ENCODE results near the gene SLC2A13.
A peak's percentile ranks its signal among the peaks of the same experiment; 100 is the strongest.

The SLC2A13 gene

DNA sequence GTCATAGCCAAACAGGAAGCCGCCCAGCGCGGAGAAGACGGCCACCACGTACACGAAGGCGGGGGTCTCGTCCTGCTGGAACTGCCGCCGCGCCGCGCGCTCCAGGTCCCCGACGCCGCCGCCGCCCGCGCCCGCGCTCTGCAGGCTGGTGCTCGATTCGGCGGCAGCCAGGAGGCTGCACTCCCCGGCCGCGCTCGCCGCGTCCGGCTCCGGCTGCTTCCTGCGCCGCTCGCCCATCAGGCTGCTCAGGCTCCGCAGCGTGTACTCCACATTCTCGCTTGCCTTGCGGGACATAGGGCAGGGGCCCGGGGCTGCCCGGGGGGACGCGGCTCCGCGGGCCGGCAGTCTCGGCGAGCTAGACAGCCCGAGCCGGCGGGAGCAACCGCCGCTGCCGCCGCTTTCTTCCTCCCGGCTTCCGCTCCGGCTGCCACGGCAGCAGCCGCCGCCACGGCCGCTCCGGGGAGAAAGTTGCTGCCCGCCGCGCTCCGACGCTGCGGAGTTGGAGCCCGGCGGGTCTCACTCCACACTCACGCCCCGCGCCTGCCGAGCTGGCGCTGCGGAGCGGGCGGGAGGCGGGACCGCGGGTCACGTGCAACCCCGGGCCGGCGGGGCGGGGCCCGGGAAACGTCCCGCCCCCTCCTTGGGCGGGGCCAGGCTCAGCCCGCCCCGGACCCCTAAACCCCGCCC, at the start of gene SLC2A13:
TSS of gene SLC2A13 (minus strand) at position 567 of the 687 bp plus-strand sequence. CDS start at position 294, 273 bp downstream.
- DNase-seq = no peak

DNA sequence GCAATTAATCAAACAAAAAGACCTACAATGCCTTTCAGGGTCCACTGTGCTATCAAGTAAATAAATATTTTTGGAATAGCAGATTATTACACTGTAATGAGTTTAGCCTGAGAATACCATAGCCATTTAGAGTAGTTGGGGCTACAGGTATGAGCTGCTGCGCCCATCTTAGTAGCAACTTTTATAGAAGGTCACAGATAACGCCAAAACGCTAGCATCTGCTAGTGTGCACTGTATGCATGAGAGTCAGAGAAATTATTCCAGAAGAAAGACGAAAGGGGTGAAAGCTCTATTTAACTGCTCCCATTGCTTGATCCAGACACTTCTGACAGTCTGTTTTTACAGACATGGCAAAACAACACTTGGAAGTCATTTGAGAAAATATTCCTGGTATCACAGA, 48.5 kb upstream of the SLC2A13 start:
- no peak for DNase-seq

DNA sequence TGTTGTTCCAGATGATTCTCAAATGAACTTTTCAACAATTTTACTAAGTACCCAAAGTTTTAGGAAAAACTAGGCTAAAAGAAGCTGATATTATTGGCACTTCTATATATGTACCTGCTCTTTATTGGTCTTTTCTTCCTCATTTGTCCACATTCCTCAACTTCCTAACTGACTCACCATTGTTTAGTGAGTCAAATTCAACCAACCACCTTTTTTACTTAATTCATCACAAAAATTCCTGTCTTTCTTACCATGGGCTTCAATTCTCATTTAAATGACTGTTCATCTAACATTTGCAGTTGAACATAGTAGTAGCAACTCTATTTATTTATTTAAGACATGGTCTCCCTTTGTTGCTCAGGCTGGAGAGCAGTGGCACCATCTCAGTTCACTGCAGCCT, 47.6 kb upstream of the SLC2A13 start:
- DNase-seq = no peak

DNA sequence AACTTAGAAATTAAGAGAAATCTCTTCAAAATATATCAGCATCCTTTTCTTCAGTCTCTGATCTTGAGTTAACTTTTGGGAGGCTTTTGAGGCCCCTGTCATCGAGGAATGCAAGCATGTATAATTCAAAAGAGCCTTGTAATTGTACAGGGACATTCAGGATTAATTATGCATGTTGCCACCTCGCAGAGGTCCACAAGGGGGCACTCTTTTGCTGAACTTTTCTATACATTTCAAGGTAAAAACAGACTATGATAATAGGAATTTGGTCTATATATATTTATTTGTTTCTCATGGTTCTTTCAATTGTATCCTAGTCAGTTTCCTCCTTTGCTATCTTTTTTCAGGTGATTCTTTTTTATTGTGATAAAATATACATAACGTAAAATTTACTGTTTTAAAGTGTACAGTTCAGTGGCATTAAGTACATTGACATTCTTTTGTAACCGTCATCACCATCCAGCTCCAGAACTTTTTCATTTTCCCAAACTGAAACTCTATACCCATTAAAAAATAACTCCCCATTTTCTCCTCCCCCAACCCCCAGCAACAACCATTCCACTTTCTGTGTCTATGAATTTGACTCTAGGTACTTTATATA, 47.0 kb upstream of the SLC2A13 start:
- DNase-seq = no peak

DNA sequence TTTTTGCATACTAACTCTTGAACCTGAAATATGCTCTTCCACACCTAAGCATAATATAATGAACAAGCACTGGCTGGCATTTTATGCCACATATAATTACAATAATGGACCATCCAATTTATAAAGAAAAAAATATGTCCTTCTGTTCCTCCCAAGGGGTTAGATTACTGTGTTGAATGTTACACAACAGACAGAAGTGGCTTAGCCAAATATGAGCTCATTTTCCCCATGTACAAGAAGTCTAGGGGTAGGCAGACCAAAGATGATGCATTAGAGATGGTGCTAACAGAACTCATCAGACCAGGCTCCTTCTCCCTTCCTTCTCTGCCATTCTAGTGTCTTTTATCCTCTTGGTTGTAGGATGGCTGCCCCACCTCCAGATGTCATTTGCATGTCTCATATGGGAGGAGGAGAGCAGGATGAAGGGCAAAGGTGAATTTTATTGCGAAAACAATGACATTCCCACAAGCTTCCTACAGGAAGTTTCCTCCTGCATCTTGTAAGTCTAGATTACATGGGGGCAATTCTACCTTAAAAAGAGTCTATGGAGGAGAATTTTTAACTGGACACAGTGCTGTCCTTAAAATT, 43.9 kb upstream of the SLC2A13 start:
- DNase-seq = no peak

DNA sequence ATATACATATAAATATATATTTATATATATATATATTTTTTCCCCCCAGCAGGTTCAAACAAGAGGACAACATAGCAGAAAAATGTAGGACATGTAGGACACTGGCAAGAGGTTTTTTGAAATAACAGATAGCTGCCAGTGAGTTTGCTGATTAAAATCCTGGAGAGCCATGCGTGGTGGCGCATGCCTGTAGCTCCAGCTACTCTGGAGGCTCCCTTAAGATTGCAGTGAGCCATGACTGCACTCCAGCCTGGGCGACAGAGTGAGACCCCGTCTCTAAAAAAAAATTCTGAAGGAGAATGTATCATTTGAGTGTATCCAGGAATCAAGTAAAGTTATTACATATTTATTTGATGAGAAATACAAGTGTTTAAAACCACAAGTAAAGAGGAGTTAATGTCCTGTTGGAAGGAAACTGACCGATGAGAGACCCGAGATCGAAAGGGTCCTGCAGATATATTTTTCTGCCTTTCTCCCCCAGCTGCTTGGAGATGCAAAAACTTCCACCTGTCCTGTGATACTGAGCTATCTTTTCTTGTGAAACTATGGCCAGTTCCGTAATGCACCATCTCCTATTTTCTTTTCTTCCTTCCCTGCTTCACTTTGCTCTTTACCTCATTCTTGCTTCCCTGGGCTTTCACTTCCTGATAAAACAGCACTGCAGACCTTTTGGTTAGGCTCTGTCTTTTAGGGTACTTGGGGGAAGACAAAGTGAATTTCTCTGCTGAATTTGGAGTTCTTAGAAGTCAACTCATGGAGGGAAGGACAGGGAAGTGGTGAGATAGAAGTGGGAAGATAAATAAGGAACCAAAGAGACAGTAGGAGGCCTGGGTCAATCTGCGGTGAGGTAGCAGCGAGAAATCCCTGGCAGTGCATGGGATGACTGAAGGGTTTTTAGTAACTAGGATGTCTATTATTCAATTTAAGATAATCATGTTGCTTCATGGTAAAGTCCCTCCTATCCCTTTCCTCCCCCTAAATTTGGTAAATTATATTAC, 41.2 kb upstream of the SLC2A13 start:
- DNase-seq = no peak

DNA sequence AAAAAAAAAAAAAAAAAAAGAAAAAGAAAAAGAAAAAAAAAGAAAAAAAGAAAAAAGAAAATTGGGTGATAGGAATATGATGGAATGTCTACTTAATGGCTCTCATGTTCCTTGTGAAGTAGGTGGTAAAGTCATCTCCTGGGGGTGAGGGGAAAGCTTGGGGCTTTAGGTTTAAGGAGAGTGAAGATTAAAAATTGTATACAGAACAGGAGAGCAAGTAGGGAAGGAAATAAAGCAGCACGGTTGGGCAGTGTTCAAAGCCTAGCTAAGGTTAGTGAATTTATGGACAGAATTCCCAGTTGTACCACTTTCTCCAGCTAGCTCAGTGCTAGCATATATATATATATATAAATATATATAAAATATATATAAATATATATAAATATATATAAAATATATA, 40.0 kb upstream of the SLC2A13 start:
- DNase-seq = no peak

DNA sequence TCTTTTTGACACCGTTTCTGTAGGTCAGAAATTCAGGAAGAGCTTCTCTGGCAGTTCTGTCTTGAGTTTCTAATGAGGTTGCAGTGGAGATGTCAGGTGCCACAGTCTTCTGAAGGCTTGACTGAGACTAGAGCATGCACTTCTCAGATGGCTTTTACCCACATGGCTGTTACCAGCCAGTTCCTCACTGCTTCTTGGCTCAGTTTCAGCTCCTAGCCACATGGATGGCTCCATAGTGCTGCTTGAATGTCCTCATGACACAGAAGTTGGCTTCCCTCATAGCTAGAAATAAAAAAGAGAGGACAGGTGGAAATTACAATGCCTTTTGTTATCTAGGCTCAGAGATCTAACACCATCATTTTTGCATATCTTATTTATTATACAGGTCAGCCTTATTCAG, 38.1 kb upstream of the SLC2A13 start:
- DNase-seq = no peak

DNA sequence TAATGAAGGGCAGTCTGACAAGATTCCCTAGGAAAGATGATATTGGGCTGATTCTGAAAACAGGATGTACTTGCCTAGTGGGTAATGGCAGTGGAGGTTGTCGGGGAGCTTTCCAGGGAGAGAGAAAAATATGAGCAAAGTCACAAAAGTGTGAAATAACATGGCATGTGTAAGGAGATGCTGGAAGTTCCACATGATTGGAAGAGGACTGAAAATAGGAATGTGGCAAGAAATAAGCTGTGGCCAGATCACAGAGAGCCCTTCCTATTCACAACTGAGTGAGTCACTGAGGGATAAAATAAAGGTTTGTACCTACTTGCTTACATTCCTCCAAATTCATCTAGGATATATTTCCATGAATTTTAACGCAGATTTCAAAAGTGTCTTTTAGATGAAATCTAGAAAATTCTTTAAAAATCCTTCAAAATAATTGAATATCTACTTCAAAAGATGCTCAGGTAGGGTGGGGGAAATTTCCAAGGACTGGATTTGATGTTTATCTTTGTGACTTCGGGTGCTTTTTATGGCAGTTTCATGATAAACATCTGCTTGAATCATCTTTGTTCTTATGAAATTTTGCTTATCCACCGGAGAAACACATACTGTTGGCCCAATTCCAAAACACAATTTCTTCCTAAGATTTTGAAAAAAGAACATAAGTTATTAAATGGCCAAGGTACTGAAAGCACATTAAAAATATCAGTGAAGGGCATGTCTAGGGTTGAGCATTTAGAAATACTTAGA, 36.3 kb upstream of the SLC2A13 start:
- no peak for DNase-seq

DNA sequence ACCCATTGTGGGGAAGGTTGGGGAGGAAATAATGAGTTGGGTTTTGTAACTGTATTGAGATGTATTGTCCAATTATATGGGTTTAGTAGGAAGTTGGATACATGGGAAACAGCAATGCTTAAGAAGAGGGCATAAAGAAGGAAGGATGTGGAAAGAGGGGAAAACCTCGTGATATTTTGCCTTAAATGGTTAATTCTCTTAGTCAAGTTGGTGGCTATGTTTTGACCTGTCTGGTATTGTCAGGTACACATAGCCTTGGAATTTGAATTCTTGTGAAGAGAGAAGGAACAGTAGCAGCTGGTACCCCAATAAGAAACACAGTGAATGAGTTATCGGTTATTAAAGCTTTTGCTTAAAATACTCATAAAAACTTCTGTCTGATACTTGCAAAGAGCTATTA, 32.6 kb upstream of the SLC2A13 start:
- DNase-seq = no peak

DNA sequence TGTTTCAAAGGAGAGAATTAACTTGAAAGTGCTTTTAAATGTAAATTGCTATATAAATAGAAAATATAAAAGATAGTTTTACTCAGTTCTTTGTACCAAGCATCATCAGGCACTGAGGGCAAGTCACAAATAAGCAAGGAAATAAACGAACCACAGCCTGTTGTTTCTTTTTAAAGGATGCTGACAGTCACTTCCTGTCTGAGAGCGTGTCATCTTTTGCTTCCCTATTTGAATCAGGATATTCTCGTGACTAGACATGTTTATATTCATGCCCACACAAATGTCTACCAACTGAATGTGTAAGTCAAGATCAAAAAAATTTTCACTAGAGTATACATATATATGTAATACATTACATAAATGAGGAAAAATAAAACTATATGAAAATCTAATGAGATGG, 31.4 kb upstream of the SLC2A13 start:
- DNase-seq = no peak

DNA sequence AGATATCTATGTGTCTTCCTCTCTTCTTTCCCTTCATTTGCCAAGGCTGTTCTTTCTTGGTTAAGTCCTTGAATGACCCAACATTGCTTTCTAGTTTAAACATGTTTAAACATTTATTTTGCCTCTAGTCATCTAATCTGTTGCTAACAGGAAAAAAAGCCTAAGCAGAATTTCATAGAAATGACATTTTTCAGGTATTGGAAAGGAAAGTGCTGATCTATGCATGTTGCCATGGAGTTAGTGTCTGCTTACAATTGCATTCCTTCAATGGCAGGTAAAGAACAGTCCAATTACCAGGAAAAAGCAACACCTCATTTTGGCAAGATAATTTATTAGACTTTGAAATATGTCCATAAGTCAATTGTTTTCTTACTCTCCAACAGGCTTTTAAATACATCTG, 21.5 kb upstream of the SLC2A13 start:
- no peak for DNase-seq

DNA sequence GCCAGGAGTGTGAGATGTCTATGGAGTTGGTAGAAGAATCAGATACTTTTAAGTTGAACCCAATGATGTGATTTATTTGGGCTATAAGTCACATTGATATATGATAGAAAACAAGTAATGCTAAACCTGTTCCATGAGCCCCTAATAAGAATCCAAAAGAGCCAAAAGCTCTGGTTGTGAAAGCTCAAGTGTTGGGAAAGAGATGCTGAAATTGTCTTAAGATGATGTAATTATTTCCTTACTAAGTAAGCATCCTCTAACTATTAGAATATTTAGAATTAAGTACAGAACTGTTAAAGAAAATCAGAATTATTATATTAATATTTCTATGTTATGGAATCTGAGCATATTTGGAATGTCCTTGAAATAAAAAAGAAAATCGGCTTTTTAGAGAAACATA, 17.6 kb upstream of the SLC2A13 start:
- DNase-seq = no peak

DNA sequence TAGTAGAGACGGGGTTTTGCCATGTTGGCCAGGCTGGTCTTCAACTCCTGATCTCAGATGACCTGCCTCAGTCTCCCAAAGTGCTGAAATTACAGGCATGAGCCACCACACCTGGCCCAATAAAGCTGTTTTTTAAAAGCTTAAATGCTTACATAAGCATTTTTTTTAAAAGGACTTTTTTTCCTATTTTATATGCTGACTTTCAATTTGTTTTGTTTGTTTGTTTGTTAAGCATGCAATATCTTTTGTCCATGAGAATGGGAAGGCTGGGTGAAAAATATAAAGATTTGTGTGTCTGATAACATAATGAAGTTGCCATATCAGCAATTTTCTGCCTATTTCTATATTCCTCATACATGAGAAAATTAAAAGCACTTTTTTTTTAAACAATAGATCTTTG, 17.0 kb upstream of the SLC2A13 start:
- DNase-seq = no peak

DNA sequence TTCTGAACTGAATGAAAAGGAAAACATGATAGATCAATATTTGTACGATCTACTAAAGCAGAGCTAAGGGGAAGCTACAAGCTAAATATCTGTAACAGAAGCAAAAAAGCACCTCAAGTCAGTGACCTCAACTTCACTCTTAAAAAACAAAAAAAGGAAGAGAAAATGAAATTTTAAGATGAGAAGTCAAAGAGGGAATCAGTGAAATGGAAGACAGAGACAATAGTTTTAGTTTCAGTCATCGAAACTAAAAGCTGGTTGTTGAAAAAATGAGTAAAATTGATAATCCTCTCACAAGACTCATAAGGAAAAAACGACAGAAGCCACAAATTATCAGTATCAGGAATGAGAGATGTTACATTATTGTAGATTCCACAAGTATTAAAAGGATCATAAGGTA, 11.9 kb upstream of the SLC2A13 start:
- DNase-seq = no peak

DNA sequence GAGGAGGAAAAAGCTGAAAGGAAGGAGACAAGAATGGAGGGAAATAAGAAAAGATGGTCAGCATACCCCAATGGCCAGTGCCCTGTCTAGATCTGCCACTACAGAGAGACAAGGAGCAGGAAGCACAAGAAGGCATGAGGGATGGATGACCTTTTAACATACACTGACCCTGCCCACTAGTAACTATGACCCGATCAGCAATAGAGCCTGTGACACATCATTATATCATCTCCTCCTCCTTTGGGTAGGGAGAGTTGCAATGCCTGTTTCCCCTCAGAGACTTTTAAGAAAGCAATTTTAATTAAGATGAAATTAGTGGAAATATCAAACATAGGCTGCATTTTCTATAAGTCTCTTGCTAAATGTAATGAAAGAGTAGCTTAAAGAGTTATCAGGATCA, 4.7 kb upstream of the SLC2A13 start:
- no peak for DNase-seq

DNA sequence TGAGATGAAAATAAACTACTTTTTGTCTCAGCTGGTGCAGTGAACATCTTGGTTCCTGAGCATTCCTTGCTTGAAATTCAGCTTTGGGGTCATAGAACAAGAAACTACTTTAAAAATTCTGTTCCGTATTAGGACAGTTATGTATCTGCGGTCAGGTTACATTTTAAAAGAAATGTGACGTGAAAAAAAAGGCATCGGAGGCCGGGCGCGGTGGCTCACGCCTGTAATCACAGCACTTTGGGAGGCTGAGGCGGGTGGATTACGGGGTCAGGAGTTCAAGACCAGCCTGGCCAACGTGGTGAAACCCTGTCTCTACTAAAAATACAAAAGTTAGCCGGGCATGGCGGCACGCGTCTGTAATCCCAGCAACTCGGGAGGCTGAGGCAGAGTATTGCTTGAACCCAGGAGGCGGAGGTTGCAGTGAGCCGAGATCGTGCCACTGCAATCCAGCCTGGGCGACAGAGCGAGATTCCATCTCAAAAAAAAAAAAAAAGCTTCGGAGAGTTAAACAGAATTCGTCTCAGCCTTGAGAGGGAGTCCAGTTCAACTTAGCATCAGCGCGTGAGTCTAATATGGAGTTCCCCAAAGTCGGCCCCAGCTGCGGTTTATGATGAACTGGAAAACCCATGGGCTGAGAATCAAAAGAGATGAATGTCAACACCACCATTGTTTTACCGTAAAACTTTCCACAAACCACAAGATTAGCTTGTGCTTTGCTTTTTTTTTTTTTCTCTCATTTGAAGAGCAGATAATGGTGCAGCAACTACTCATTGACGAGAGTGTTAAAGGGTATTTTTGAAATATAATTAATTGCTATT, 2.1 kb upstream of the SLC2A13 start:
- DNase-seq = no peak

DNA sequence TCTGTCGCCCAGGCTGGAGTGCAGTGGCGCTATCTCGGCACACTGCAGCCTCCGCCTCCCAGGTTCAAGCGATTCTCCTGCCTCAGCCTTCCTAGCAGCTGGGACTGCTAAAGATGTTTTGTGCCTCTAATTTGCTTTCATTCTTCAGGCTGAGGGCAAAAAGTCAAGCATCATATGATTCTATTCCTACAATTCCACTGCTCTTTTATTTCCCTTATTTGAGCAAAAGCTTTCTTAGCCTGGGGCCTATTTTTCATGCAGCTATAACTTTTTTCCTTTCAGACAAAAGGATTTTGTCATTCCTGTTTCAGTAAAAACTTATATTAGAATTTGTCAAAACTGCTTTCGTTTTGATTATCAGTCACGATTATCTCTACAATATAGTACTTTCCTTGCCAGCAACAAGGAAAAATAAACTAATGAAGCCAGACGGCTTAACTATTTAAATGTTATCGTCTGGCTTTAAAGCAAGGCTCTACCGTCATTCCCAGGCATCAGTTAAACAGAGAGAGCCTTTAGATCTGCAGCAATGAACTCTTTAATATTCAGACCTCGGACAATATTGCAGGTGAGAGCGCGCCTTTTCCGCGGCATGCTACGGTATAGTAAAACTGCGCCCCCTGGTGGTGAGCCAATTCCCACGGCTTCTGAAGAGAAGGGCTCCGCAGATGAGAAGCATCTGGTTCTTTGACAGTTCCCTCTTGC, 1.4 kb upstream of the SLC2A13 start:
- DNase-seq = peak; percentile 72

DNA sequence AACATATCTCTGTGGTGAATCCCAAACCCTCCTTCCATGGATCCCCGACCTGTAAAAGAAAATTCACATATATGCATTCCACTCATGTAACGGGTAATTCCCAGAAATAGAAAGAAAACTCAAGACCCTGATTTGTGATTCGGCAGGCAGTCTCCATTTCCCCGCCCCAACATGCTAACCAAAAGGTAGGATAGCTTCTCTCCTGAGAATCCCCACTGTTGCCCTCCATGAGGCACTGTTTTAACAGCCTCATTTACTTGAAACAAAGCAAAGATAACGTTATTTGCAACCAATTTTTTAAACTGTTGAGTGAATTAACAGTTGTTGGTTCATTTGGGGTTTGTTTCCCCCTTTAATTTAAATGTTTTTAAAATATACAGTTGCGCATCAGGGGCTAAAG, 774 bp upstream of the SLC2A13 start:
- DNase-seq = no peak

DNA sequence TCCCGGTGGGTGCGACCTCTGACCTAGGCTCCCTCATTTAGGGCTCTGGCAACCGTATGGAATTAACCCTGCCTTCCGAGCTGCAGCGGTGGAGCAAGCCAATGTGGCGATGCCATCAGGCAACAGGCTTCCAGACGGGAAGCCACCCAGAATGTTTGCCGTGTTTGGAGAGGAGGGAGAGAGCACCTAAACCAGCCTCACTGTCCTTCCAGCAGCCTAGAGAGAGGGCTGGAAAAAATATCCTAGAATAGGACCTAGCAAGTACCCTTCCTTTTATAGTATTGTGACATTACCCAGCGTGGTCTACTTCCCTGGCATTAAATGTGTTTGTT, 287 bp upstream of the SLC2A13 start:
- no peak for DNase-seq

DNA sequence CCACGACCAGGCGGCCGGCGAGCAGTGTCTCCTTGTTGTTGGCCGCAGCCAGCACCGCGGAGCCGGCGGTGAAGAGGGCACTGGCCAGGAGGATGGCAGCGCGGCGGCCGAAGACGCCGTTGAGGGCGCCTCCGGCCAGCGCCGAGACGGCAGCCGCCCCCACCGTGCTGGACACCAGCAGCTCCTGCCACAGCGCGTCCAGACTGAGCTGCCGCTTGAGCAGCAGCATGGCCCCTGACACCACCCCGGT, 691 bp downstream of the SLC2A13 start:
- no peak for DNase-seq

Measured in NCI-H2107 (cell line).